Stimulated activated memory B cell treated with anti-CD40 and anti-IgM and Interleukin-4, amounts not matched to agents 10 μg/mL and 1 μg/mL and 100 μg/mL, for 72 hours (primary cell): ENCODE results near the gene CCDC63.

Experiments
- ATAC-seq: fragments of 150-1000 bp; cut with Tn5 transposase; 2 replicates; pipeline ENCODE4 v1.10.0; 2021
- H3K27ac Mint-ChIP-seq: one replicate; pipeline ENCODE4 v1.8.0; 2022; ENCODE audit warnings: mild to moderate bottlenecking, mixed read lengths
- H3K27me3 Mint-ChIP-seq: one replicate; pipeline ENCODE4 v1.8.0; 2022; ENCODE audit warnings: mixed read lengths
- H3K36me3 Mint-ChIP-seq: one replicate; pipeline ENCODE4 v1.8.0; 2022; ENCODE audit warnings: mixed read lengths
- H3K4me1 Mint-ChIP-seq: one replicate; pipeline ENCODE4 v1.8.0; 2022; ENCODE audit warnings: mixed read lengths
- H3K4me3 Mint-ChIP-seq: one replicate; pipeline ENCODE4 v1.8.0; 2022; ENCODE audit warnings: mild to moderate bottlenecking, moderate library complexity, mixed read lengths
- H3K9me3 Mint-ChIP-seq: one replicate; pipeline ENCODE4 v1.8.0; 2022; ENCODE audit warnings: mixed read lengths

CCDC63 gene

DNA sequence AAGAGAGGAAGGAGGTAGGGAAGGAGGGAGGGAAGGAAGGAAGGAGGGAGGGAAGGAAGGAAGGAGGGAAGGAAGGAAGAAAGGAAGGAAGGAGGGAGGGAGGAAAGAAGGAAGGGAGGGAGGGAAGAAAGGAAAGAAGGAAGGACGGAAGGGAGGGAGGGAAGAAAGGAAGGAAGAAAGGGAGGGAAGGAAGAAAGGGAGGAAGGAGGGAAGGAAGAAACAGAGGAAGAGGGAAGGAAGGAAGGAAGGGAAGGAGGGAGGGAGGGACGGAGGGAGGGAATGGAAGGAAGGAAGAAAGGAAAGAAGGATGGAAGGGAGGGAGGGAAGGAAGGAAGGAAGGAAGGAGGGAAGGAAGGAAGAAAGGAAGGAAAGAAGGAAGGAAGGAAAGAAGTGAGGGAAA is 22.4 kb upstream of the CCDC63 start:
- H3K36me3 Mint-ChIP-seq, result no peaks in the 10 kb centered on the region
- H3K4me1 Mint-ChIP-seq, result peaks cover 13% of the 10 kb centered on the region
- no peak overlapping the region for H3K27ac Mint-ChIP-seq
- ATAC-seq, result no peak
- no peaks in the 10 kb centered on the region for H3K27me3 Mint-ChIP-seq
- no peaks in the 10 kb centered on the region for H3K9me3 Mint-ChIP-seq
- H3K4me3 Mint-ChIP-seq, result no peak overlapping the region

DNA sequence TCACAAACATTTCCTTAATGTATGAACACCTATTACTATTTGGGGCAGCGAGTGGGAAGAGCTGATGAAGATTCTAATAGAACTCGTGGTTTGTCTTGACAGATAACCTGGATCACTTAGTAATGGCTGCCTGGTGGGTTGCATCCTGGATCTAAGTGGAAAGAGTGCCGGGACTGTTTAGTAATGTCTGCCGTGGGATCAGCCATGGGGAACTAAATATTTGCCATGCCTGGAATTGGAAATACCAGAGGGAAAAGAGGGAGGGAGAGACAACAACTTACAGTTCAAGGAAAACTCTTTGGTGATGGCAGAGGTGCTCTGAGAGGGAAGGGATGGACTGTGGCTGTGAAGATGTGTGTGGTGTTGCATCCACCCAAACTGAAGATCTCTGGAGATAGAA is 21.3 kb upstream of the CCDC63 start:
- Mint-ChIP-seq H3K27ac (no peak overlapping the region), H3K9me3 (no peaks in the 10 kb centered on the region), H3K4me3 (no peak overlapping the region), H3K4me1 (peaks cover 13% of the 10 kb centered on the region), H3K27me3 (no peaks in the 10 kb centered on the region), H3K36me3 (no peaks in the 10 kb centered on the region)
- no peak for ATAC-seq

DNA sequence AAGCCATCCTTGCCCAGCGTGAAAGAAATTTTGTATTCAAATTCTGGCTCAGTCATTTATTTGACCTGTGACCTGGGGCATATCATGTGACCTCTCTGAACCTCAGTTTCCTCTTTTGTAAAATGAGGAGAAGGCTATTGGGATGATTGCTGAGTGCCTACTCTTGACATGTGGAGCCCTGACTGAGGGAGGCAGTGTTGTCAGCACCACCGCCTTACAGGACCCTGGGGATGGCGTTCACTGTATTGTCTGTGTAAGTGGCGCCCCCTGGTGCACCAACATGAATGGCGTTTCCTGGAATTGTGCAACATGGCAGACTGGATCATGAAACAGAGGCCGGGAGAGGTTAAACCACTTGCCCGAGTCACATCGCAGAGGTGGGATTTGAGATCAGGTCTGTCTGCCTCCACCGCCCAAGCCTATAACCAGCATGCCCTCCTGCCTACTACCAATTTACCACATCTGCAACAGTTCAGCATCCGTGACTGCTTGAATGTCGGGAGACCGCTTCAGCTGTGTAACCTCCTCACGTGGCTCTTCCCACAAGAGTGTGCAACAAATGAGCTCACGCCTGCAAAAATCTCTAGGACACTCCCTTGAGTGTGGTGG is 20.1 kb upstream of the CCDC63 start:
- no peaks in the 10 kb centered on the region for H3K9me3 Mint-ChIP-seq
- H3K27me3 Mint-ChIP-seq, result no peaks in the 10 kb centered on the region
- H3K27ac Mint-ChIP-seq, result peak overlapping the region; percentile 80
- peak overlapping the region; percentile 79 for H3K4me3 Mint-ChIP-seq
- no peaks in the 10 kb centered on the region for H3K36me3 Mint-ChIP-seq
- peaks cover 8% of the 10 kb centered on the region for H3K4me1 Mint-ChIP-seq
- peak; percentile 97 for ATAC-seq

DNA sequence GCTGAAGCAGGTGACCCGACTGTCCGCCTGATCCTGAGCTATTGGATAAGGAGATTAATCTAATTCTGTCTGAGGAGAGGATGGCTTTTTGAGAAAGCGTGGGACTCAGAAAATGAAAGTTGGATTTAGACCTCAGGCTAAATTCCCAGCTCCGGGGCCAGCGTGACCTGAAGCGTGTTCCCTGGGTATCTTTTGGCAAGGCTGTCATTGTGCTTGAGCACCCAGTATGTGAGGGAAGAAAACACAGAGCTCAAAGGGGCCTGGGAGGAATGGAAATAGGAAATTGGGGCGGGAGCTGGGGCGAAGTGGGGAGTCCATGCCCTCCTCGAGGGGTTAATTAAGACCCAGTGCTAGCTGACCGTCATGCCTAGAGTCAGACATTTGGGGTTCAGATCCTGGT is 17.5 kb upstream of the CCDC63 start:
- no peak overlapping the region for H3K4me3 Mint-ChIP-seq
- no peaks in the 10 kb centered on the region for H3K36me3 Mint-ChIP-seq
- H3K27ac Mint-ChIP-seq, result no peak overlapping the region
- H3K27me3 Mint-ChIP-seq, result no peaks in the 10 kb centered on the region
- H3K9me3 Mint-ChIP-seq, result no peaks in the 10 kb centered on the region
- no peak for ATAC-seq
- H3K4me1 Mint-ChIP-seq, result peaks cover 8% of the 10 kb centered on the region

DNA sequence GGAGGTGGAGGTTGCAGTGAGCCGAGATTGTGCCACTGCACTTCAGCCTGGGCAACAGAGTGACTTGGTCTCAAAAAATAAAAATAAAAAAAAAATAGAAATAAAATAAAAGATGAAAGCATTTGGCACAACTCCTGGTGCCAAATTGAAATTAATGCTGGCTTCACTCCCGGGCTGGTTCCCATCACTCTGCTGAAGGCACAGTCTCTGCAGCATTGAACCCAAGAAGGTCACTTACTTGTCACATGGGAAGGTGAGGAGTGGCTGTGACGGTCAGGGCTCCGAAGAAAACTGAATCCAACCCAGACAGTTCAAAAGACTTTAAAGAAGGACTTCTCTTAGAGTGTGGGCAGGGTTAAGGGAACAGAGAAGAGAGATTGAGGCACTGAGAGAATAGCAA is 10.5 kb upstream of the CCDC63 start:
- Mint-ChIP-seq H3K4me1 (no peaks in the 10 kb centered on the region), H3K4me3 (no peak overlapping the region), H3K9me3 (no peaks in the 10 kb centered on the region), H3K36me3 (no peaks in the 10 kb centered on the region), H3K27ac (no peak overlapping the region), H3K27me3 (no peaks in the 10 kb centered on the region)
- no peak for ATAC-seq

DNA sequence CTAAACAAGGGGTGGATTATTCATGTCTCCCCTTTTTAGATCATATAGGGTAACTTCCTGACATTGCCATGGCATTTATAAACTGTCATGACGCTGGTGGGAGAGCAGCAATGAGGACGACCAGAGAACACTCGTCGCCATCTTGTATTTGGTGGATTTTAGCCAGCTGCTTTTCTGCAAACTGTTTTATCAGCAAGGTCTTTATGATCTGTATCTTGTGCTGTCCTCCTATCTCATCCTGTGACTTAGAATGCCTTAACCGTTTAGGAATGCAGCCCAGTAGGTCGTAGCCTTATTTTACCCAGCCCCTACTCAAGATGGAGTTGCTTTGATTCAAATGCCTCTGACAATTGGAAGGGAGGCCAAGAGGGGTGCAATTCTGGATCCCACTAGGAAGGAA is 5.8 kb upstream of the CCDC63 start:
- H3K4me1 Mint-ChIP-seq, result no peaks in the 10 kb centered on the region
- H3K27me3 Mint-ChIP-seq, result no peaks in the 10 kb centered on the region
- no peaks in the 10 kb centered on the region for H3K9me3 Mint-ChIP-seq
- no peak for ATAC-seq
- H3K4me3 Mint-ChIP-seq, result no peak overlapping the region
- H3K36me3 Mint-ChIP-seq, result no peaks in the 10 kb centered on the region
- H3K27ac Mint-ChIP-seq, result no peak overlapping the region

DNA sequence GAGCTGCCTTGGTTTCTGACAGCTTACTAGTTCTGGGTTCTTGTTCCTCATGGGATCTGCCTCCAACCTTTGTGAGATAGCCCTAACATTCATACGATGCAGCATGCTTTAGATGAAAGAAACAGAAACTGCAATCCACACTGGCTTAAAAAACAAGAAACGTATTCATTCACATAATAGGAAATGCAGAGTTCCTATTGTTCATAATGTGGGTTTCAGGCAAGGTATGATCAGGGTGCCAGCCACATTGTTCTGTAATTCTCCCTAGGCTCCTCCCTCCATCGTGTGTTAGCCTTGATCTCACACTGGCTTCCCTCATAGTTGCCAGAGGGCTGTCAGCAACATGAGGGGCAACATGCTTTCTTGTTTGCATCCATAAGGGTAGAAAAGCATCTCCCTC is 2.7 kb upstream of the CCDC63 start:
- Mint-ChIP-seq H3K36me3 (no peaks in the 10 kb centered on the region), H3K4me3 (no peak overlapping the region), H3K9me3 (no peaks in the 10 kb centered on the region), H3K27ac (no peak overlapping the region), H3K4me1 (no peaks in the 10 kb centered on the region), H3K27me3 (peaks cover 9% of the 10 kb centered on the region)
- no peak for ATAC-seq

DNA sequence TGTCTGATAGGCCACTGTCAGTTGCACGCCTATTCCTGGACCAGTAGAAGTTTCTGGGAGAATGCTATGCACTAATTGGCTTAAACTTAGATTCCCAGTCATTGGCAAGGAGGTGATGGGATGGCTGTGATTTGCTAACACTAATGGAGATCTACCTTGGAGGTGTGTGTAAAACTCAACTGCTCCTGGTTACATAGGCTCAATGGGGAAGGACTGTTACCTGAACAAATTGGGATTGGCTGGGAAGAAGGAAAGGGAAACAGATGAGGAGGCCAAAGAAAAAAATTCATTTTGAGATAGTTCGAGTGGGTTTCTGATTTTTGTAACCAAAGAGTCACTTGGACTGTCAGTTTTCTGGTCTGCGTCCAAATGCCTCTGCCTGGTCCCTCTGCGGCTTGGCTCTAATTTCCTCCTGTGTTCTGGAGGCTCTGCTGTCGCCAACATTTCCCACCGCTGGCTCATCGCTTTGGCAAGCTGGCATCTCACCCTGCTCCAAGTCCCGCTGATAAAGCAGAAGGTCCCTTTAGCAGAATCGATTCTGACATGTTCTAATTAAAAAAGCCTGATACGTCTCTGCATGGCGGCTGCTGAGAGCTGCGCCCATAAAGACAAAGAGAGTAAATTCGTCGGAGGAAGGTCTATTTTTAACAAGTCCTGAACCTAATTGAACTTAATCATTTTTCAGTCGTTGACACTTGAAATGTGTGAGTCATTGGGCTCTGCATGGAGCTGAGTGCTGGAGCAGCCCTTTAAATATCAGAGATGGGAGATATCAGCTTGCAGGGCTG is 2.0 kb upstream of the CCDC63 start:
- no peak for ATAC-seq
- Mint-ChIP-seq H3K4me1 (no peaks in the 10 kb centered on the region), H3K27me3 (peaks cover 9% of the 10 kb centered on the region), H3K27ac (no peak overlapping the region), H3K36me3 (no peaks in the 10 kb centered on the region), H3K9me3 (no peaks in the 10 kb centered on the region), H3K4me3 (no peak overlapping the region)

DNA sequence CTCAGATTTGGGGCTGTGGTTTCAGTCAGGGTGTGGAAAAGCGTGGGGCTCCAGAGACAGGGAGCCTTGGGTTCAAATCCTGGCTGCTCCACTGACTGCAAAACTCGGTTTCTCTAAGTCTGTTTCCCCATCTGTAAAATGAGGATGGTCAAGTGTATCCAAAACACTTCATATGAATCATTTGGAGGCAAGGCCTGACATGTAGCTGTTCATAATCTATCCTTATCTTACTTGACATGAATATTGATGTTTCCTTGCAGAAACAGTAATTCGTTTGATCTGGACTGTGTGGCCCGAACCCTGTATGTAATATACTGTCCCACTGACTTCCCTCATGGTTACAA is 1.5 kb upstream of the CCDC63 start:
- Mint-ChIP-seq H3K27ac (no peak overlapping the region), H3K9me3 (no peaks in the 10 kb centered on the region), H3K27me3 (peaks cover 9% of the 10 kb centered on the region), H3K36me3 (no peaks in the 10 kb centered on the region), H3K4me3 (no peak overlapping the region), H3K4me1 (no peaks in the 10 kb centered on the region)
- no peak for ATAC-seq

DNA sequence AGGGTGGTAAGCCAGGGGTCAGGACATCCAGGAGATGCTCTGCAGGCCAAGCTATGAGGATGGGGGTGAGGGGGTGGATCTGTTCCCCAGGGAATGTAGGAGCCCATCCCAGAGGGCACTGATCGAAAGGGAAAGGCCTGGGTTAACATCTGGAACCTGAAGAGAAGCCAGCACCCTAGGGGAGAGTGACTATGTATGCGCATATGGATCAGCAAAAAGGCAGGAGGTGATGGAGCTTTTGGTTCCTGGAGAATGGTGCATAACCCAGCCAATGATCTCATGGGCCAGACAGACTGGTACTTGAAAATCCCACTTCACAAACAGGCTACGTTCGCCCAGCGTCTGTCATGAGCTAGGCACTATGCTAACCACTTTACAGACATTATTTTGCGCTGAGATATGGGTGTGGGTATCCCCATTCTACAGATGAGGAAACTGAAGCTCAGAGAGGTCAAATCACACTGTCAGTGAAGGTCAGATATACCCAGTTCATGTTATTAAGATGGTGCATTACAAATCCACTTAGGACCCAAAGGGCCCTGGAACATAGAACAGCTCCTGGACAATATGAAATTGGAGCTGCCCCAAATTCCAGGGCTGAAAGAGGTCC is 1.6 kb downstream of the CCDC63 start:
- no peak overlapping the region for H3K27ac Mint-ChIP-seq
- no peak overlapping the region for H3K4me3 Mint-ChIP-seq
- no peaks in the 10 kb centered on the region for H3K36me3 Mint-ChIP-seq
- H3K9me3 Mint-ChIP-seq, result no peaks in the 10 kb centered on the region
- peaks cover 15% of the 10 kb centered on the region for H3K27me3 Mint-ChIP-seq
- no peak for ATAC-seq
- H3K4me1 Mint-ChIP-seq, result no peaks in the 10 kb centered on the region

DNA sequence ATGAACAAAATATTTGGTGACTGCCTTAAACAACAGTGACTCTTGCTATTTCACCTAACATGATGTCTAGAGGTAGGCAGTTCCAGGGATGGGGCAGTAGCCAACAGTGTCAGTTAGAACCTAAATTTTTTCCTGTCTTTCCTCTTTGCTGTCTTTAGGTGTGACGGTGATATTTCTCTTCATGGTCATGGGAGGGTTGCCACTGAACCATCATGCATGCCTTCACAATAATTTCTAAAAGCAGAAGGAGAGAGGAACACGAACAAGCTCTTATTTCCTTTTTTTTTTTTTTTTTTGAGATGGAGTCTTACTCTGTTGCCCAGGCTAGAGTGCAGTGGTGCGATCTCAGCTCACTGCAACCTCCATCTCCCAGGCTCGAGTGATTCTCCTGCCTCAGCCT is 2.4 kb downstream of the CCDC63 start:
- no peak overlapping the region for H3K4me3 Mint-ChIP-seq
- peaks cover 22% of the 10 kb centered on the region for H3K27me3 Mint-ChIP-seq
- ATAC-seq, result no peak
- no peaks in the 10 kb centered on the region for H3K36me3 Mint-ChIP-seq
- H3K27ac Mint-ChIP-seq, result no peak overlapping the region
- no peaks in the 10 kb centered on the region for H3K9me3 Mint-ChIP-seq
- no peaks in the 10 kb centered on the region for H3K4me1 Mint-ChIP-seq

DNA sequence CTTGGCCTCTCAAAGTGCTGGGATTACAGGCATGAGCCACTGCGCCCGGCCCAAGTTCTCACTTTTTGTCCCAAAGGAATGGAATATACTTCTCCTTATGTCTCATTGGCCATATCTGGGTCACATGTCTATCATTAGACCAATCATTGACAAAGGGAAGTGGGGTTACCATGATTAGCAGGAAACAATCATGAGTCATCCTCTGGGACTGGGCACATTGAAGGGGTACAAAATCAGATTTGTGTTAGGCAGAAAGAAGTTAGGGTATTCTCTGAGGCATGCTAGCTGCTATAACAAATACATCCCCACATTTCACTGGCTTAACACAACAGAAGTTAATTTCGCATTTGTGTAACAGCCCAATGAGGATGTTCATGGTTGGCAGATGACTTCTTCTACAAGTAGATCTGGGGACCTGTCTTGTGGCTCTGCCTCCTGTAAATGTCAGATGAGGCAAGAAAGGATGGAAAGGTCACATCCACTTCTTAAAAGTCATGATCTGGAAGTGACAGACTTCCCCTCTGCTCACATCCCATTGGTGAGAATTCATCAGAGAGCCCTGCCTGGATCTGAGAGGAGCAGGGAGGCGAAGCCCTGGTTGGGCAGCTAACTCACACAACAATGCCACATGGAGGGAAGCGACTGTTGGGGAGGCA is 3.1 kb downstream of the CCDC63 start:
- no peaks in the 10 kb centered on the region for H3K36me3 Mint-ChIP-seq
- no peak overlapping the region for H3K27ac Mint-ChIP-seq
- no peak overlapping the region for H3K4me3 Mint-ChIP-seq
- no peaks in the 10 kb centered on the region for H3K4me1 Mint-ChIP-seq
- ATAC-seq, result no peak
- H3K27me3 Mint-ChIP-seq, result peaks cover 22% of the 10 kb centered on the region
- no peaks in the 10 kb centered on the region for H3K9me3 Mint-ChIP-seq

DNA sequence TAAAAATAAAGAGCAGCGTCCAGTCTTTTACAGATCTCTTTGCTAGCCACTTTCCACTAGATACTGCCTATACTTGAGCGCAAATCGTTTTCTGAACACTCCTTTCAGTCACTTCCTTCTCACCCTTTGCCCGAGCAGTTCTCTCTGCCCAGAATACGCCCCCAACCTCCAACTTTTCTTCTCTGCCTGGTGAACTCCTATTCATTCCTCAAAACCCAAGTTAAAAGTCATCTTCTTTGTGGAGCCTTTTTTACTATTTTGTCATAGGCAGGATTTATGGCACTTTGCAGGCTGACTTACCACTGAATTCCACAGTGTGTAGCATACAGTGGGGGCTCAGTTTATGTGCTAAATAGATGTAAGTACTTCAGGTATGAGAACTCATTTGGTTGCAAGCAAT is 4.0 kb downstream of the CCDC63 start:
- peaks cover 22% of the 10 kb centered on the region for H3K27me3 Mint-ChIP-seq
- H3K4me3 Mint-ChIP-seq, result no peak overlapping the region
- no peaks in the 10 kb centered on the region for H3K36me3 Mint-ChIP-seq
- ATAC-seq, result no peak
- H3K27ac Mint-ChIP-seq, result no peak overlapping the region
- H3K4me1 Mint-ChIP-seq, result no peaks in the 10 kb centered on the region
- H3K9me3 Mint-ChIP-seq, result no peaks in the 10 kb centered on the region

DNA sequence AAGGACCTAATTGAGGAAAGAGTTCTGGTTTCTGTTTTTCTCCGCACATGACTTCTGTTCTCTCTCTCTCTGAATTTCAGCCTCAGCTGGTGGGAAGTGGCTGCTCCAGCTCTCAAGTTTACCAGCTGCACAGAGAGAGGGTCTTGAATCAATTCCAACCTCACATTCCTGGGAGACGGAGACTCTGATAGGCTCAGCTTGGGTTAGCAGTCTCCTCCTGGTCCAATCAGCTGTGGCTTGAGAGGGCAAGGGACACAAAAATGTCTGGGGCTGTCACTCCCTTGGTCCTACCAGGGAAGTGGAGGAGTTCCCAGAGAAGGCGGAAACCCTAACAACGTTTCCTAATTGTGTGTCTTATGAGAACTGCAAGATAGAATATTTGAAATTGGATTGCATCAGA is 7.0 kb downstream of the CCDC63 start:
- H3K4me1 Mint-ChIP-seq, result no peaks in the 10 kb centered on the region
- no peaks in the 10 kb centered on the region for H3K36me3 Mint-ChIP-seq
- no peak overlapping the region for H3K4me3 Mint-ChIP-seq
- no peak overlapping the region for H3K27ac Mint-ChIP-seq
- H3K27me3 Mint-ChIP-seq, result peaks cover 14% of the 10 kb centered on the region
- no peak for ATAC-seq
- no peaks in the 10 kb centered on the region for H3K9me3 Mint-ChIP-seq

DNA sequence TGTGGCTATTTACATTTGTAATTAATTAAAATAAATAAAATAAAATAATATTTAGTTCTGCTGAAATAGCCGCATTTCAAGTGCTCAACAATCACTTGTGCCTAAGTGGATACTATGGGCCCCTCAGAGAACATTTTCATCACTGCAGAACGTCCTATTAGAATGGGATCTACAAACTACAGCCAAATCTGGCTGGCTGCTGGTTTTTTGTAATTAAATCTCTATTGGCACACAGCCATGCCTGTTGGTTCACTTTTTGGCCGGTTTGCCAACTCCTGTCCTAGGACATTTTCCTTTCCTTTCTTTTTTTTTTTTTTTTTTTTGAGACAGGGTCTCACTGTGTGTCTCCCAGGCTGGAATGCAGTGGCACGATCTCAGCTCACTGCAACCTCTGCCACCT is 9.8 kb downstream of the CCDC63 start:
- Mint-ChIP-seq H3K27me3 (peaks cover 24% of the 10 kb centered on the region), H3K9me3 (no peaks in the 10 kb centered on the region), H3K4me1 (peaks cover 10% of the 10 kb centered on the region), H3K27ac (no peak overlapping the region), H3K36me3 (no peaks in the 10 kb centered on the region), H3K4me3 (no peak overlapping the region)
- no peak for ATAC-seq

DNA sequence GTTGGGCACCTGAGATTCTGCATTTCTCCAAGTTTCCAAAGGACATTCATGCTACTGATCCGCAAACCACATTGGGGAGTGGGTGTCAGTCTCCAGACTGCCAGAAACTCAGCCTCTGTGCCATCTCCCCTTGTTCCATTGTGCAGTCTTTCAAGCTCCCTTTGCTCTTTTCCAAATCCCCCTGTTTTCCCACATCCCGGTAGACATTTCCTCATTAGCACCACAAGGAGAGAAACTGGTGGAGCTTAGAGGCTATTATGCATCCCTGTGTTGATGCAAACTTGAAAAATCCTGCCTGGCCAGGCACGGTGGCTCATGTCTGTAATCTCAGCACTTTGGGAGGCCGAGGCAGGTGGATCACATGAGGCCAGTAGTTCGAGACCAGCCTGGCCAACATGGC is 10.7 kb downstream of the CCDC63 start:
- no peak overlapping the region for H3K27ac Mint-ChIP-seq
- H3K9me3 Mint-ChIP-seq, result no peaks in the 10 kb centered on the region
- no peak for ATAC-seq
- peaks cover 24% of the 10 kb centered on the region for H3K27me3 Mint-ChIP-seq
- no peaks in the 10 kb centered on the region for H3K36me3 Mint-ChIP-seq
- H3K4me1 Mint-ChIP-seq, result peaks cover 10% of the 10 kb centered on the region
- H3K4me3 Mint-ChIP-seq, result no peak overlapping the region
